ENCODE results near the gene PTPRK. TPM values are rescaled to one million over a fixed set of nuclear protein-coding genes. Genes with fewer than 3 reads are reported as not detected.

The PTPRK gene
- polyA plus RNA-seq, 1 donor (not counting 4 experiments of a cell fraction or from before 2014, with no cell fraction given): 52.7 TPM

DNA sequence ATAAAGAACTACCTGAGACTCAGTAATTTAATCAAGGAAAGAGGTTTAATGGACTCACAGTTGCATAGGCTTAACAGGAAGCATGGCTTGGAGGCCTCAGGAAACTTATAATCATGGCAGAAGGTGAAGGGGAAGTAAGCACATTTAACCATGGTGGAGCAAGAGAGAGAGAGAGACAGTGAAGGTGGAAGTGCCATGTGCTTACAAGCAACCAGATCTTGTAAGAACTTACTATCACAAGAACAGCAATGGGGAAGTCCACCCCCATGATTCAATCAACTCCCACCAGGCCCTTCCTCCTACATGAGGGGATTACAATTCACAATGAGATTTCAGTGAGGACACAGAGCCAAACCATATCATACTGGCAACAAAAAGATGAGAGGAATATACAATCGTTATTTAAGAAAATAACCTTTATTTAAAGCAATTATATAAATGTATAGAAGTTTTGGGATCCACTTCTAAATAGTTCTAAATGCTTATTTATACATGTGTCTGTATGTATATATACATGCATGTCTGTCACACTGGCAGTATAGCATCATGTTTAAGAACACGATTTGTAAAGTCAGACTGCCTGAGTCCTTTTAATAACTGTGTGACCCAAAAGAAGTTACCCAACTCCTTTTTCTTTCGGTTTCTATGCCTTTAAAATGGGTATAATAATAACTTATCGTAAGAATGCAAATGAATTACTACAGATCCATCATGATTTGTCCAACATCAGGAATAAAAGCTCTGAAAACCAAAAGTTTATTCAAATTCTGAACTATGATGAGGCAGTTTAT, 363.9 kb downstream of the PTPRK start:
- Histone ChIP-seq H3K79me2 (ENCODE audit: control insufficient read depth, insufficient read depth, low read length) (no peaks in the 10 kb centered on the region), H2AFZ (ENCODE audit: control insufficient read depth, low read length) (no peak overlapping the region), H3K9me1 (ENCODE audit: control insufficient read depth, extremely low read depth, insufficient read depth, low read length) (no peaks in the 10 kb centered on the region), H3K9ac (ENCODE audit: control insufficient read depth, extremely low read depth, insufficient read depth, low read length) (no peak overlapping the region), H3K4me1 (ENCODE audit: control insufficient read depth, extremely low read depth, insufficient read depth, low read length) (no peaks in the 10 kb centered on the region), H3K4me3 (ENCODE audit: control insufficient read depth in 2 of 3, extremely low read depth in 1 of 3, insufficient read depth in 2 of 3, low read depth in 1 of 3, low read length in 3 of 3) (no peak overlapping the region), H3K27me3 (ENCODE audit: control insufficient read depth, extremely low read depth, insufficient read depth, low read length) (no peaks in the 10 kb centered on the region), H3K36me3 (ENCODE audit: control insufficient read depth in 2 of 2, extremely low read depth in 1 of 2, insufficient read depth in 2 of 2, low read length in 2 of 2) (peaks cover 0 to 3% of the 10 kb centered on the region in 2 experiments), H3K9me3 (ENCODE audit: control insufficient read depth, low read depth, low read length) (no peaks in the 10 kb centered on the region), H3K4me2 (ENCODE audit: control insufficient read depth, extremely low read depth, insufficient read depth, low read depth, low read length) (no peak overlapping the region), H3K27ac (ENCODE audit: control insufficient read depth, insufficient read depth, low read length) (no peak overlapping the region), H4K20me1 (ENCODE audit: control insufficient read depth, extremely low read depth, insufficient read depth, low read length) (no peaks in the 10 kb centered on the region)
- DNase-seq (ENCODE audit: low read depth, low spot score) (no peak), FAIRE-seq (no peak)
- dilution Hi-C loops (cut with MboI; ENCODE audit: extremely low pct_ligation_motif_present, low sequenced_read_pairs): no loop called here
- TF ChIP-seq, protein P1, sequence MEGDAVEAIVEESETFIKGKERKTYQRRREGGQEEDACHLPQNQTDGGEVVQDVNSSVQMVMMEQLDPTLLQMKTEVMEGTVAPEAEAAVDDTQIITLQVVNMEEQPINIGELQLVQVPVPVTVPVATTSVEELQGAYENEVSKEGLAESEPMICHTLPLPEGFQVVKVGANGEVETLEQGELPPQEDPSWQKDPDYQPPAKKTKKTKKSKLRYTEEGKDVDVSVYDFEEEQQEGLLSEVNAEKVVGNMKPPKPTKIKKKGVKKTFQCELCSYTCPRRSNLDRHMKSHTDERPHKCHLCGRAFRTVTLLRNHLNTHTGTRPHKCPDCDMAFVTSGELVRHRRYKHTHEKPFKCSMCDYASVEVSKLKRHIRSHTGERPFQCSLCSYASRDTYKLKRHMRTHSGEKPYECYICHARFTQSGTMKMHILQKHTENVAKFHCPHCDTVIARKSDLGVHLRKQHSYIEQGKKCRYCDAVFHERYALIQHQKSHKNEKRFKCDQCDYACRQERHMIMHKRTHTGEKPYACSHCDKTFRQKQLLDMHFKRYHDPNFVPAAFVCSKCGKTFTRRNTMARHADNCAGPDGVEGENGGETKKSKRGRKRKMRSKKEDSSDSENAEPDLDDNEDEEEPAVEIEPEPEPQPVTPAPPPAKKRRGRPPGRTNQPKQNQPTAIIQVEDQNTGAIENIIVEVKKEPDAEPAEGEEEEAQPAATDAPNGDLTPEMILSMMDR (optimal IDR thresholded peaks at IDR 0.05 in 1 of 3, IDR thresholded peaks at IDR 0.05 in 1 of 3, conservative IDR thresholded peaks at IDR 0.05 in 1 of 3; ENCODE audit: extremely low read depth in 1 of 3, insufficient read depth in 2 of 3, low read length in 3 of 3): no peak
- TF ChIP-seq EZH2 (IDR thresholded peaks at IDR 0.05; ENCODE audit: low read length): no peak

DNA sequence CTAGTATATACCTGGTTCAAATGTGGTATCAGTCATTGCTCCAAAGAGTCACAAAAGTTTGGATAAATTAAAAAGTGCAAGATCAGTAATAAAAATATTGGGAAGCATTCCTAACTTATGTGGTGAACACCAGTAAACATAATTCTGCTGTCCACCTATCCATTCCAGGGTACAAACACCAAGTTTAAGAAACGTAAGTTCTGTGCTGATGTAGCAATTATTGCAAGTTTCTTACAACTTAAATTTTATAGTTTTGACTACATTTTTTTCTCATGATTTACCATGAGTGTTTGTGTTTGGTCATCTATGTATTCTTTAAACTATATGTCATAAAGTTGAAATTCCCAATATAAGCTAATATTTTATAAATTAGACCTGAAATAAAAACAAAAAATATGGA, 364.6 kb downstream of the PTPRK start:
- Histone ChIP-seq H3K79me2 (ENCODE audit: control insufficient read depth, insufficient read depth, low read length) (no peaks in the 10 kb centered on the region), H3K27me3 (ENCODE audit: control insufficient read depth, extremely low read depth, insufficient read depth, low read length) (no peaks in the 10 kb centered on the region), H3K4me2 (ENCODE audit: control insufficient read depth, extremely low read depth, insufficient read depth, low read depth, low read length) (no peak overlapping the region), H3K9me3 (ENCODE audit: control insufficient read depth, low read depth, low read length) (no peaks in the 10 kb centered on the region), H3K9me1 (ENCODE audit: control insufficient read depth, extremely low read depth, insufficient read depth, low read length) (no peaks in the 10 kb centered on the region), H3K27ac (ENCODE audit: control insufficient read depth, insufficient read depth, low read length) (no peak overlapping the region), H2AFZ (ENCODE audit: control insufficient read depth, low read length) (no peak overlapping the region), H3K4me1 (ENCODE audit: control insufficient read depth, extremely low read depth, insufficient read depth, low read length) (no peaks in the 10 kb centered on the region), H3K36me3 (ENCODE audit: control insufficient read depth in 2 of 2, extremely low read depth in 1 of 2, insufficient read depth in 2 of 2, low read length in 2 of 2) (peaks cover 0 to 3% of the 10 kb centered on the region in 2 experiments), H3K4me3 (ENCODE audit: control insufficient read depth in 2 of 3, extremely low read depth in 1 of 3, insufficient read depth in 2 of 3, low read depth in 1 of 3, low read length in 3 of 3) (no peak overlapping the region), H3K9ac (ENCODE audit: control insufficient read depth, extremely low read depth, insufficient read depth, low read length) (no peak overlapping the region), H4K20me1 (ENCODE audit: control insufficient read depth, extremely low read depth, insufficient read depth, low read length) (no peaks in the 10 kb centered on the region)
- DNase-seq (ENCODE audit: low read depth, low spot score): no peak
- FAIRE-seq: no peak
- no peak for TF ChIP-seq EZH2 (IDR thresholded peaks at IDR 0.05; ENCODE audit: low read length)
- TF ChIP-seq, protein P1 (optimal IDR thresholded peaks at IDR 0.05 in 1 of 3, IDR thresholded peaks at IDR 0.05 in 1 of 3, conservative IDR thresholded peaks at IDR 0.05 in 1 of 3; ENCODE audit: extremely low read depth in 1 of 3, insufficient read depth in 2 of 3, low read length in 3 of 3): no peak
- dilution Hi-C loops (cut with MboI; ENCODE audit: extremely low pct_ligation_motif_present, low sequenced_read_pairs): no loop called here

Data from keratinocyte (primary cell).